Liver (tissue), 3 donors: ENCODE data around the gene SLX1B.
"Not testable (repeated sequence)": the region's sequence is repeated elsewhere in the genome, so short reads cannot be mapped to it uniquely, and the experiment has no call there.

ENCODE experiments used
- RAD21 ChIP-seq, 2 donors: IDR thresholded peaks; 2 replicates each; pipeline ENCODE4 v1.6.1; 2016; ENCODE audit warnings: antibody characterized with exemption in 2 of 2, mild to moderate bottlenecking in 2 of 2
- SP1 ChIP-seq: IDR thresholded peaks from 2 replicates; pipeline ENCODE4 v1.6.1; 2018; ENCODE audit warnings: antibody characterized with exemption, mild to moderate bottlenecking
- TAF1 ChIP-seq: conservative IDR thresholded peaks from 2 replicates; pipeline ENCODE4 v1.6.1; 2016; ENCODE audit warnings: antibody characterized with exemption, mild to moderate bottlenecking
- YY1 ChIP-seq: IDR thresholded peaks from 2 replicates; pipeline ENCODE4 v1.6.1; 2016; ENCODE audit warnings: antibody characterized with exemption, mild to moderate bottlenecking
- TF ChIP-seq, protein P1 (sequence below): IDR thresholded peaks from 2 replicates; pipeline ENCODE4 v1.6.1; 2016; ENCODE audit warnings: antibody characterized with exemption, mild to moderate bottlenecking
- TF ChIP-seq, protein P2 (sequence below): fragments of 150-350 bp; IDR thresholded peaks from 2 replicates; pipeline ENCODE4 v1.5.1; 2017; ENCODE audit warnings: improper control_type of control experiment, low read depth, low read length; ENCODE audit not compliant: missing input control
- TF ChIP-seq, protein P3 (sequence below): IDR thresholded peaks from 2 replicates; pipeline ENCODE4 v1.6.1; 2016; ENCODE audit warnings: antibody characterized with exemption
- TF ChIP-seq, protein P4 (sequence below): IDR thresholded peaks from 2 replicates; pipeline ENCODE4 v1.6.1; 2016; ENCODE audit warnings: antibody characterized with exemption
- donor health status: healthy.
- donor health status: healthy.

DNA sequence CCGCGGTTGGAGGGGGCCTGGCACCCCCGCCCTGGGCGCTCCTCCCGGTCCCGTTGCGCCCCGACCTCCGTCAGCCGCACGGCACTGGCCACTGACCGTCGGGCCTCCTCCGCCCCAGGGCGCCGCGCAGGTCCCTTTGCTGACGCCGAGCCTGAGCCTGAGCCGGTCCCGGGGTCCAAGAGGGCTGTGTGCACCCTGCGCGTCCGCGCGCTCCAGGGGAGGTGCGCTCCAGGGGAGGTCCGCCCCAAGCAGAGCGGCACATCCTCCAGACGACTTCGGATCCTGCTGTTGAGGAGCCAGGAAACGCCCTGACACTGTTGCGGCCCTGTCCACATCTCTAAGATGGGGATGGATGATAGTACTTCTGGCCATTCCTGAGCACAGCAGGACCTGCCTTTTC, 12.6 kb downstream of the SLX1B start:
- TF ChIP-seq TAF1; SP1; RAD21 (IDR thresholded peaks at IDR 0.05); YY1: not testable (repeated sequence)
- TF ChIP-seq, protein P1, sequence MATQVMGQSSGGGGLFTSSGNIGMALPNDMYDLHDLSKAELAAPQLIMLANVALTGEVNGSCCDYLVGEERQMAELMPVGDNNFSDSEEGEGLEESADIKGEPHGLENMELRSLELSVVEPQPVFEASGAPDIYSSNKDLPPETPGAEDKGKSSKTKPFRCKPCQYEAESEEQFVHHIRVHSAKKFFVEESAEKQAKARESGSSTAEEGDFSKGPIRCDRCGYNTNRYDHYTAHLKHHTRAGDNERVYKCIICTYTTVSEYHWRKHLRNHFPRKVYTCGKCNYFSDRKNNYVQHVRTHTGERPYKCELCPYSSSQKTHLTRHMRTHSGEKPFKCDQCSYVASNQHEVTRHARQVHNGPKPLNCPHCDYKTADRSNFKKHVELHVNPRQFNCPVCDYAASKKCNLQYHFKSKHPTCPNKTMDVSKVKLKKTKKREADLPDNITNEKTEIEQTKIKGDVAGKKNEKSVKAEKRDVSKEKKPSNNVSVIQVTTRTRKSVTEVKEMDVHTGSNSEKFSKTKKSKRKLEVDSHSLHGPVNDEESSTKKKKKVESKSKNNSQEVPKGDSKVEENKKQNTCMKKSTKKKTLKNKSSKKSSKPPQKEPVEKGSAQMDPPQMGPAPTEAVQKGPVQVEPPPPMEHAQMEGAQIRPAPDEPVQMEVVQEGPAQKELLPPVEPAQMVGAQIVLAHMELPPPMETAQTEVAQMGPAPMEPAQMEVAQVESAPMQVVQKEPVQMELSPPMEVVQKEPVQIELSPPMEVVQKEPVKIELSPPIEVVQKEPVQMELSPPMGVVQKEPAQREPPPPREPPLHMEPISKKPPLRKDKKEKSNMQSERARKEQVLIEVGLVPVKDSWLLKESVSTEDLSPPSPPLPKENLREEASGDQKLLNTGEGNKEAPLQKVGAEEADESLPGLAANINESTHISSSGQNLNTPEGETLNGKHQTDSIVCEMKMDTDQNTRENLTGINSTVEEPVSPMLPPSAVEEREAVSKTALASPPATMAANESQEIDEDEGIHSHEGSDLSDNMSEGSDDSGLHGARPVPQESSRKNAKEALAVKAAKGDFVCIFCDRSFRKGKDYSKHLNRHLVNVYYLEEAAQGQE = not testable (repeated sequence)
- TF ChIP-seq, protein P2, sequence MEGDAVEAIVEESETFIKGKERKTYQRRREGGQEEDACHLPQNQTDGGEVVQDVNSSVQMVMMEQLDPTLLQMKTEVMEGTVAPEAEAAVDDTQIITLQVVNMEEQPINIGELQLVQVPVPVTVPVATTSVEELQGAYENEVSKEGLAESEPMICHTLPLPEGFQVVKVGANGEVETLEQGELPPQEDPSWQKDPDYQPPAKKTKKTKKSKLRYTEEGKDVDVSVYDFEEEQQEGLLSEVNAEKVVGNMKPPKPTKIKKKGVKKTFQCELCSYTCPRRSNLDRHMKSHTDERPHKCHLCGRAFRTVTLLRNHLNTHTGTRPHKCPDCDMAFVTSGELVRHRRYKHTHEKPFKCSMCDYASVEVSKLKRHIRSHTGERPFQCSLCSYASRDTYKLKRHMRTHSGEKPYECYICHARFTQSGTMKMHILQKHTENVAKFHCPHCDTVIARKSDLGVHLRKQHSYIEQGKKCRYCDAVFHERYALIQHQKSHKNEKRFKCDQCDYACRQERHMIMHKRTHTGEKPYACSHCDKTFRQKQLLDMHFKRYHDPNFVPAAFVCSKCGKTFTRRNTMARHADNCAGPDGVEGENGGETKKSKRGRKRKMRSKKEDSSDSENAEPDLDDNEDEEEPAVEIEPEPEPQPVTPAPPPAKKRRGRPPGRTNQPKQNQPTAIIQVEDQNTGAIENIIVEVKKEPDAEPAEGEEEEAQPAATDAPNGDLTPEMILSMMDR = not testable (repeated sequence)
- TF ChIP-seq, protein P3, sequence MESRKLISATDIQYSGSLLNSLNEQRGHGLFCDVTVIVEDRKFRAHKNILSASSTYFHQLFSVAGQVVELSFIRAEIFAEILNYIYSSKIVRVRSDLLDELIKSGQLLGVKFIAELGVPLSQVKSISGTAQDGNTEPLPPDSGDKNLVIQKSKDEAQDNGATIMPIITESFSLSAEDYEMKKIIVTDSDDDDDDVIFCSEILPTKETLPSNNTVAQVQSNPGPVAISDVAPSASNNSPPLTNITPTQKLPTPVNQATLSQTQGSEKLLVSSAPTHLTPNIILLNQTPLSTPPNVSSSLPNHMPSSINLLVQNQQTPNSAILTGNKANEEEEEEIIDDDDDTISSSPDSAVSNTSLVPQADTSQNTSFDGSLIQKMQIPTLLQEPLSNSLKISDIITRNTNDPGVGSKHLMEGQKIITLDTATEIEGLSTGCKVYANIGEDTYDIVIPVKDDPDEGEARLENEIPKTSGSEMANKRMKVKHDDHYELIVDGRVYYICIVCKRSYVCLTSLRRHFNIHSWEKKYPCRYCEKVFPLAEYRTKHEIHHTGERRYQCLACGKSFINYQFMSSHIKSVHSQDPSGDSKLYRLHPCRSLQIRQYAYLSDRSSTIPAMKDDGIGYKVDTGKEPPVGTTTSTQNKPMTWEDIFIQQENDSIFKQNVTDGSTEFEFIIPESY = not testable (repeated sequence)
- TF ChIP-seq, protein P4, sequence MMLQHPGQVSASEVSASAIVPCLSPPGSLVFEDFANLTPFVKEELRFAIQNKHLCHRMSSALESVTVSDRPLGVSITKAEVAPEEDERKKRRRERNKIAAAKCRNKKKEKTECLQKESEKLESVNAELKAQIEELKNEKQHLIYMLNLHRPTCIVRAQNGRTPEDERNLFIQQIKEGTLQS = not testable (repeated sequence)
